Astrocyte of the spinal cord (primary cell): ENCODE results near the gene GNAI2.

Source experiments
- DNase-seq: peaks from one replicate; pipeline ENCODE4 v3.0.0; 2011; ENCODE audit warnings: low read depth, low spot score
- H3K4me3 ChIP-seq: 2 replicates; pipeline ENCODE4 v1.5.1; 2011; ENCODE audit warnings: low read depth, mild to moderate bottlenecking, low read length, moderate library complexity
- CTCF ChIP-seq: IDR thresholded peaks from 2 replicates; pipeline ENCODE4 v1.5.1; 2012; ENCODE audit warnings: low read depth, mild to moderate bottlenecking, low read length, inconsistent platforms
- in situ Hi-C: cut with HindIII; loops from 2 replicates; pipeline ENCODE4 v1.10.0; 2017; ENCODE audit warnings: low sequenced_read_pairs

The GNAI2 gene

GRCh38 chr3:50229490-50229889 is 6.5 kb upstream of the GNAI2 start:
- in situ Hi-C loops: no loop called here

GRCh38 chr3:50230104-50230793 is 5.8 kb upstream of the GNAI2 start:
- in situ Hi-C loops: no loop called here
- no peak for DNase-seq
- no peak for TF ChIP-seq CTCF
- H3K4me3 ChIP-seq: no peak overlapping the region

More at GRCh38 chr3:50229490-50229889, 6.5 kb upstream of the GNAI2 start:
- no peak for TF ChIP-seq CTCF
- no peak for DNase-seq
- H3K4me3 ChIP-seq: no peak overlapping the region

GRCh38 chr3:50230794-50231125 is 5.2 kb upstream of the GNAI2 start:
- DNase-seq: no peak
- no peak overlapping the region for H3K4me3 ChIP-seq
- no peak for TF ChIP-seq CTCF
- in situ Hi-C loops: no loop called here

- no peak for DNase-seq
- TF ChIP-seq CTCF: no peak
- in situ Hi-C loops: no loop called here
- H3K4me3 ChIP-seq: no peak overlapping the region
Measured at GRCh38 chr3:50231581-50231980, 4.4 kb upstream of the GNAI2 start.

- no peak for TF ChIP-seq CTCF
- no peak for DNase-seq
- H3K4me3 ChIP-seq: no peak overlapping the region
- in situ Hi-C loops: no loop called here
Measured at GRCh38 chr3:50232303-50232702, 3.7 kb upstream of the GNAI2 start.

- no peak for DNase-seq
- H3K4me3 ChIP-seq: no peak overlapping the region
- in situ Hi-C loops: no loop called here
- no peak for TF ChIP-seq CTCF
Measured at GRCh38 chr3:50233176-50233575, 2.8 kb upstream of the GNAI2 start.
